Loucy (cell line): Measurements from ENCODE around the gene GPR171.

ENCODE experiments used
- CTCF ChIP-seq: fragments of 200-600 bp; sonication (generic); conservative IDR thresholded peaks from 2 replicates; pipeline ENCODE4 v1.5.1; 2014; ENCODE audit warnings: mild to moderate bottlenecking, antibody characterized with exemption, low read length
- EZH2phosphoT487 ChIP-seq: fragments of 200-600 bp; IDR thresholded peaks from 2 replicates; pipeline ENCODE4 v1.6.1; 2018; ENCODE audit warnings: antibody characterized with exemption, mild to moderate bottlenecking, moderate library complexity, borderline replicate concordance

GRCh38 chr3:151201051-151201730, 1.8 kb downstream of the GPR171 start:
- TF ChIP-seq CTCF (no peak), EZH2phosphoT487 (no peak)
